Measurements from ENCODE around the gene CHST15. TPM values are rescaled to one million over a fixed set of nuclear protein-coding genes. Genes with fewer than 3 reads are reported as not detected.
"Not testable (repeated sequence)": the region's sequence is repeated elsewhere in the genome, so short reads cannot be mapped to it uniquely, and the experiment has no call there.

The CHST15 gene
- total RNA-seq, 8 experiments from 2014 or later, result 0.31 to 26.5 (median 15.6) TPM; not detected in 1

- Histone ChIP-seq H3K4me1 (replicated peaks in 1 of 2) (peaks cover 25 to 33% of the 10 kb centered on the region in 2 donors), H3K27ac (no peak overlapping the region), H3K4me3 (no peak overlapping the region)
- ATAC-seq (replicated peaks in 6 of 8), result no peak
- in situ Hi-C loops (cut with MboI; ENCODE audit: low pct_unique_long_range_greater_than_20kb in 2 of 9, low sequenced_read_pairs in 9 of 9, unreplicated experiment in 9 of 9), result no loop called here
- WGBS, 10 experiments, result 58 to 95% (median 78%) methylated on average over 1 to 5 of the region's 9 CpGs; no CpG with 5 or more reads in 2 of the 10 experiments
These were observed 10.7 kb upstream of the CHST15 start for GRCh38 chr10:124104011-124104627.

DNA sequence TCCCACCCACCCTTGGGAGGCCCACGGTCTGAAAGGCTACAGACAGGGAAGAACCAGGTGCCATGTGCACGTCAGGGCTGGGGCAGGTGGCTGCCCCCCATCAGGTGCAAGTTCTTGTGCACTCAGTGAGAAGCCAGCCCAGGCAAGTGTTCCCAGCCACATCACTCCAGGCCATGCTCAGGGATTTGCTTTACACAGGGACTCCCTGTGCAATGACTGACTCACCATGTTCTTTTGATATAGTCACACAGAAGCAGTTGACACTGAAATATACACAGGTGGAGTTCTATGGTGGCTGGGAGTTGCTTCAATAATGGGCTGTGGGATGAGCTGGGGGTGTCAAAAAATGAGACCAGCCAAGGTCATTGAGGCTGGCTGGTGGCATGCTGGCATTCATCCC lies 8.0 kb upstream of the CHST15 start:
- H3K27ac ChIP-seq, result no peak overlapping the region
- ATAC-seq (replicated peaks in 6 of 8), result peak in 1 of 8 experiments; percentile 42
- in situ Hi-C loops (cut with MboI; ENCODE audit: low pct_unique_long_range_greater_than_20kb in 2 of 9, low sequenced_read_pairs in 9 of 9, unreplicated experiment in 9 of 9), result no loop called here
- WGBS, 10 experiments, result no CpG with 5 or more reads among the region's 2 CpGs
- H3K4me3 ChIP-seq, result no peak overlapping the region
- peaks cover 10 to 24% of the 10 kb centered on the region in 2 donors for H3K4me1 ChIP-seq (replicated peaks in 1 of 2)

GRCh38 chr10:124100651-124101050 lies 7.3 kb upstream of the CHST15 start:
- H3K4me3 ChIP-seq; H3K27ac ChIP-seq; ATAC-seq (replicated peaks in 6 of 8); in situ Hi-C loops (cut with MboI; ENCODE audit: low pct_unique_long_range_greater_than_20kb in 2 of 9, low sequenced_read_pairs in 9 of 9, unreplicated experiment in 9 of 9): not testable (repeated sequence)
- peaks cover 6 to 17% of the 10 kb centered on the region in 2 donors for H3K4me1 ChIP-seq (replicated peaks in 1 of 2)
- WGBS, 10 experiments, result 24 to 100% (median 80%) methylated on average over 1 to 3 of the region's 3 CpGs; no CpG with 5 or more reads in 5 of the 10 experiments

- no peak overlapping the region for H3K4me3 ChIP-seq
- H3K4me1 ChIP-seq (replicated peaks in 1 of 2), result peaks cover 7 to 17% of the 10 kb centered on the region in 2 donors
- no peak overlapping the region for H3K27ac ChIP-seq
- 0 to 100% (median 93%) methylated on average over 1 to 5 of the region's 5 CpGs; no CpG with 5 or more reads in 1 of the 10 experiments for WGBS, 10 experiments
- in situ Hi-C loops (cut with MboI; ENCODE audit: low pct_unique_long_range_greater_than_20kb in 2 of 9, low sequenced_read_pairs in 9 of 9, unreplicated experiment in 9 of 9), result no loop called here
- no peak for ATAC-seq (replicated peaks in 6 of 8)
These were observed 6.7 kb upstream of the CHST15 start for GRCh38 chr10:124100124-124100523.

DNA sequence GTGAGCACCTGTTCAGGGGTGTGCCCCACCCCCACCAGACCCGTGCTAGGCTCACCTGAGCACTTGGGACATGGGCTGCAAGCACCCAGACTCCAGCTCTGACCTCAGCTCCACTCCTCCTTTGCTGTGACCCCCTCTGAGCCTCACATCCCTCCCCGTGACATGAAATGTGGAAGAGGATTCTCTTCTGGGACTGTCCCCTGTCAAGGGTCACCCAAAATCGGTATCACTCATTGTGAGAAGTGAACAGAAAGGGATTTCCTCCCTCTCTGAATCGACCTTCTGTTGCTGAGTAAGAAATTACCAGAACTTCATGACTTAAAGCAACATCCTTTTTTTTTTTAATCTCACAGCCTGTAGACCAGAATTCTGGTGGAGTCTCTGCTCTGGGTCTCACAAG lies 6.2 kb upstream of the CHST15 start:
- no peak for ATAC-seq (replicated peaks in 6 of 8)
- H3K4me3 ChIP-seq, result no peak overlapping the region
- WGBS, 10 experiments, result 0 to 100% (median 60%) methylated on average over 1 to 3 of the region's 4 CpGs; no CpG with 5 or more reads in 1 of the 10 experiments
- H3K27ac ChIP-seq, result no peak overlapping the region
- in situ Hi-C loops (cut with MboI; ENCODE audit: low pct_unique_long_range_greater_than_20kb in 2 of 9, low sequenced_read_pairs in 9 of 9, unreplicated experiment in 9 of 9), result no loop called here
- peaks cover 12 to 20% of the 10 kb centered on the region in 2 donors for H3K4me1 ChIP-seq (replicated peaks in 1 of 2)

DNA sequence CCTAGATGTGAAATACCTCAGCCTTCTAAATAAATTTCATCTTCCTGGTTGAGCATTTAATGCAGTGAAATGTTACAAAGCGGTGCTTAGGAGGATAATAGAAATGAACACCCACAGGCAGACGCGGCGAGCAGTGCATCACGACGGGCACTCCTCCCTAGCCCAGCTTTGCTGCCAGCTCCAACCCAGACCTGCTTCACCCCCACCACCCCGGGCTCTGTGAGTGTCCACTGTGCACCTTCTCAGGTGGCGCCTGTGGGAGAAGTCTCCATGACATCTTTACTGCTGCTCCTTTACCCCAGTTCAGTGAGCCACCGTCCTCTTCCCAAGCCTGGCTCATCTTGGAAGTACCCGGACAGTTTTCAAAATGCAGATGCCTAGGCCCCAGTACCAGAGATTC lies 5.2 kb upstream of the CHST15 start:
- Histone ChIP-seq H3K4me1 (replicated peaks in 1 of 2) (peaks cover 22 to 25% of the 10 kb centered on the region in 2 donors), H3K4me3 (no peak overlapping the region), H3K27ac (no peak overlapping the region)
- 50 to 100% (median 88%) methylated on average over 1 to 8 of the region's 10 CpGs; no CpG with 5 or more reads in 2 of the 10 experiments for WGBS, 10 experiments
- no peak for ATAC-seq (replicated peaks in 6 of 8)
- in situ Hi-C loops (cut with MboI; ENCODE audit: low pct_unique_long_range_greater_than_20kb in 2 of 9, low sequenced_read_pairs in 9 of 9, unreplicated experiment in 9 of 9), result no loop called here

- in situ Hi-C loops (cut with MboI; ENCODE audit: low pct_unique_long_range_greater_than_20kb in 2 of 9, low sequenced_read_pairs in 9 of 9, unreplicated experiment in 9 of 9), result no loop called here
- no peak overlapping the region for H3K4me3 ChIP-seq
- 4 to 76% (median 32%) methylated on average over 1 to 8 of the region's 10 CpGs; no CpG with 5 or more reads in 2 of the 10 experiments for WGBS, 10 experiments
- H3K27ac ChIP-seq, result no peak overlapping the region
- H3K4me1 ChIP-seq (replicated peaks in 1 of 2), result peaks cover 23 to 25% of the 10 kb centered on the region in 2 donors
- ATAC-seq (replicated peaks in 6 of 8), result no peak
These were observed 4.5 kb upstream of the CHST15 start for GRCh38 chr10:124097883-124098282.

DNA sequence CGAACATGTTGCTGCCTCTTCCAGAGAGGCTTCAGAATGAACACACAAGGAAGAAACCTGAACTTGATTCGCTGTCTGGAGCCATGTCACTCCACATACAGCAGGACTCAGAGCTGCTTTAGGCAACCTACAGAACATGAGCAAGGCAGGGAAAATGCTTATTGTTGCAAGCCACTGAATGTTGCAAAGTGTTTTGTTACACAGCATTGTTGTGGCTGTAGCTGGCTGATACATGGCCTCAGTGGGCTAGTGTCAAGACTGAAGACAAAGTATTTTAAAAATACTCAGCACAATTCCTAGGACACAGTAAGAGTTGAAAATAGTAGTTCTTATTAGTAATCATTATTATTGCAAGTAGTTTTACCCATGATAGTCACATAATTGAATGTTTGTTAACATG lies 3.1 kb upstream of the CHST15 start:
- no peak for ATAC-seq (replicated peaks in 6 of 8)
- no peak overlapping the region for H3K4me3 ChIP-seq
- H3K4me1 ChIP-seq (replicated peaks in 1 of 2), result peaks cover 23 to 27% of the 10 kb centered on the region in 2 donors
- H3K27ac ChIP-seq, result no peak overlapping the region
- in situ Hi-C loops (cut with MboI; ENCODE audit: low pct_unique_long_range_greater_than_20kb in 2 of 9, low sequenced_read_pairs in 9 of 9, unreplicated experiment in 9 of 9), result no loop called here
- WGBS, 10 experiments, result 67 to 100% (median 80%) methylated on average over 1 to 2 of the region's 2 CpGs; no CpG with 5 or more reads in 3 of the 10 experiments

GRCh38 chr10:124095801-124096200 lies 2.4 kb upstream of the CHST15 start:
- in situ Hi-C loops (cut with MboI; ENCODE audit: low pct_unique_long_range_greater_than_20kb in 2 of 9, low sequenced_read_pairs in 9 of 9, unreplicated experiment in 9 of 9); H3K4me3 ChIP-seq; ATAC-seq (replicated peaks in 6 of 8); H3K27ac ChIP-seq: not testable (repeated sequence)
- 45 to 100% (median 91%) methylated on average over 1 to 10 of the region's 16 CpGs; no CpG with 5 or more reads in 4 of the 10 experiments for WGBS, 10 experiments
- H3K4me1 ChIP-seq (replicated peaks in 1 of 2), result peaks cover 25 to 34% of the 10 kb centered on the region in 2 donors

DNA sequence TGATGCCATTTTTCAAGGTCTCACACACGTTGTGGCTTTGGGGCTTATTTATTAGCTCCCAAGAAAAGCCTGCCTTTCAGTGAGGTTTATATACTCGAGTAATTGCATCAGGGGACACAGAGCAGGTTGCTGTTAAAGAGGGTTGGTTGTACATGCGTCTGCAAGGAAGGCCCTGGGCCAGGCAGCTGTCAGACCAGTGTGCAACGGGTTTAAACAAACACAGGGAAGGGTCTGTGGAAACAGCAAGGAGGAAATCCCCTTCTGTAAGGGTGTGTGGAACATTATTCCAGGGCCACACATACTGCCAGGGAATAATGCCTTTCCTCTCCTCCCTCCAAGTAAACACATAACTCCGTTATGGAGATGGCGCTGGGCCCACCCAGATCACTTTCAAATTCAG lies 1.7 kb upstream of the CHST15 start:
- Histone ChIP-seq H3K27ac (peak overlapping the region; percentile 21 to 65), H3K4me1 (replicated peaks in 1 of 2) (peaks cover 32 to 40% of the 10 kb centered on the region in 2 donors), H3K4me3 (no peak overlapping the region)
- ATAC-seq (replicated peaks in 6 of 8), result peak in 2 of 8 experiments; percentile 2 to 50
- WGBS, 10 experiments, result 0 to 89% (median 44%) methylated on average over 1 to 6 of the region's 6 CpGs; no CpG with 5 or more reads in 2 of the 10 experiments
- in situ Hi-C loops (cut with MboI; ENCODE audit: low pct_unique_long_range_greater_than_20kb in 2 of 9, low sequenced_read_pairs in 9 of 9, unreplicated experiment in 9 of 9), result no loop called here

- Histone ChIP-seq H3K4me3 (peak overlapping the region in 3 of 5 donors; percentile 45 to 59 (median 53)), H3K4me1 (replicated peaks in 1 of 2) (peaks cover 32 to 40% of the 10 kb centered on the region in 2 donors), H3K27ac (peak overlapping the region in 1 of 2 donors; percentile 21)
- 7 to 29% (median 25%) methylated on average over 2 to 7 of the region's 11 CpGs; no CpG with 5 or more reads in 5 of the 10 experiments for WGBS, 10 experiments
- ATAC-seq (replicated peaks in 6 of 8), result no peak
- in situ Hi-C loops (cut with MboI; ENCODE audit: low pct_unique_long_range_greater_than_20kb in 2 of 9, low sequenced_read_pairs in 9 of 9, unreplicated experiment in 9 of 9), result no loop called here
These were observed 1.0 kb upstream of the CHST15 start for GRCh38 chr10:124094419-124094785.

- WGBS, 10 experiments, result 0 to 33% (median 9%) methylated on average over 1 to 6 of the region's 39 CpGs; no CpG with 5 or more reads in 4 of the 10 experiments
- Histone ChIP-seq H3K4me3 (peak overlapping the region; percentile 41 to 73 (median 53)), H3K27ac (peak overlapping the region in 1 of 2 donors; percentile 21), H3K4me1 (replicated peaks in 1 of 2) (peaks cover 32 to 41% of the 10 kb centered on the region in 2 donors)
- peak in 5 of 8 experiments; percentile 6 to 23 (median 10) for ATAC-seq (replicated peaks in 6 of 8)
- in situ Hi-C loops (cut with MboI; ENCODE audit: low pct_unique_long_range_greater_than_20kb in 2 of 9, low sequenced_read_pairs in 9 of 9, unreplicated experiment in 9 of 9), result not testable (repeated sequence)
These were observed 498 bp upstream of the CHST15 start for GRCh38 chr10:124093774-124094418.

DNA sequence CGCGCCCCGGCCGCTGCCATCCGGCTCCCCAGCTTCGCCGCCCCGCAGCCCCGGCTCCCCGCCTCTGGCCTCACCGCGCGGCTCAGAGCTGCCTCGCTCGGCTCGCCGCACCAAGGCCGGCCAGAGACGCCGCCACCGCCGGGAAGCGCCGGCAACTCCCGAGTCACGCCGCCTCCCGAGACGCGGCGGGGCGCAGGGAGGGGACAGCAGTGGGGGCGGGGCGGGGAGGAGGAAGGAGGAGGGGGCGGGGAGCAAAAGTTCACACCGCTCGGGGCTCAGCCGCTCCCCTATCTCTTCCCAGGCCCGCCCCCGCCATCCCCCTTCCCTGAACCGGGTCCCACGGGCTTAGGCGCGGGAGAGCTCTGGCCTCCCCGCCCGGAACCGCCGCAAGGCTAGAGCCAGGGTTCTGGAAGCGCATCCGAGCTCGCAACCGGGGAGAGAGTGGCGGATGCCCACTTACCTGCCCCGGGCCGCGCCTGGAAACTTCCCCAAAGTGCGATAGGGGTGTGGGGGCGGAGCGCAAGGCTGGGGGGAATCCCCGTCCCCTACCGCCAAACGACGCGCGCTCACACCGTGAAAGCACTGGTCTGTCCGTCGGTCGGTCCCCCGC lies 1.0 kb downstream of the CHST15 start:
- Histone ChIP-seq H3K27ac (peak overlapping the region; percentile 63 to 74), H3K4me3 (peak overlapping the region; percentile 41 to 73 (median 53)), H3K4me1 (replicated peaks in 1 of 2) (peaks cover 33 to 41% of the 10 kb centered on the region in 2 donors)
- WGBS, 10 experiments, result no CpG with 5 or more reads among the region's 70 CpGs
- ATAC-seq (replicated peaks in 6 of 8), result peak; percentile 44 to 62 (median 54)
- in situ Hi-C loops (cut with MboI; ENCODE audit: low pct_unique_long_range_greater_than_20kb in 2 of 9, low sequenced_read_pairs in 9 of 9, unreplicated experiment in 9 of 9), result no loop called here
